HG03095 (cell line): Measurements from ENCODE around the gene DTYMK.
"Not testable (repeated sequence)": the region's sequence is repeated elsewhere in the genome, so short reads cannot be mapped to it uniquely, and the experiment has no call there.

Source experiments
- ATAC-seq: cut with Tn5 transposase; IDR thresholded peaks from one replicate; pipeline ENCODE4 v1.9.1; 2021; ENCODE audit warnings: moderate library complexity; ENCODE audit not compliant: unreplicated experiment

Gene DTYMK

GRCh38 chr2:241686650-241687425 lies at the start of gene DTYMK:
TSS of gene DTYMK (minus strand) at chr2:241686815. CDS start at chr2:241686783, 32 bp downstream.
- peak; percentile 88 for ATAC-seq

DNA sequence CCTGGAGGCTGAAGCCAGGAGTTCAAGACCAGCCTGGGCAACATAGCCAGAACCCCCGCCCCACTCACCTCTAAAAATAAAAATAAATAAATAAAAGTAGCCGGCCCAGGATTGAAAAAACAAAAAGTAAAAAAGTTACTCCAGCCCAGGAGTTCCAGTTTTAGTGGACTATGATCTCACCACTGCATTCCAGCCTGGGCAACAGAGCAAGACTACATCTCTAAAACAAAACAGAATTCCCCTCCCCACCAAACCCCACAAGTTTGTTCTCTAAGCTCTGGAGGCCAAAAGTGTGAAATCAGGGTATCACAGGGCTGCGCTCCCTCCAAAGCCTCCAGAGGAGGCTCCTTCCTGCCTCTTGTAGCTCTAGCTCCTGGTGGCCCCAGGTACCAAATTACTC lies 49.5 kb upstream of the DTYMK start:
- ATAC-seq: no peak

DNA sequence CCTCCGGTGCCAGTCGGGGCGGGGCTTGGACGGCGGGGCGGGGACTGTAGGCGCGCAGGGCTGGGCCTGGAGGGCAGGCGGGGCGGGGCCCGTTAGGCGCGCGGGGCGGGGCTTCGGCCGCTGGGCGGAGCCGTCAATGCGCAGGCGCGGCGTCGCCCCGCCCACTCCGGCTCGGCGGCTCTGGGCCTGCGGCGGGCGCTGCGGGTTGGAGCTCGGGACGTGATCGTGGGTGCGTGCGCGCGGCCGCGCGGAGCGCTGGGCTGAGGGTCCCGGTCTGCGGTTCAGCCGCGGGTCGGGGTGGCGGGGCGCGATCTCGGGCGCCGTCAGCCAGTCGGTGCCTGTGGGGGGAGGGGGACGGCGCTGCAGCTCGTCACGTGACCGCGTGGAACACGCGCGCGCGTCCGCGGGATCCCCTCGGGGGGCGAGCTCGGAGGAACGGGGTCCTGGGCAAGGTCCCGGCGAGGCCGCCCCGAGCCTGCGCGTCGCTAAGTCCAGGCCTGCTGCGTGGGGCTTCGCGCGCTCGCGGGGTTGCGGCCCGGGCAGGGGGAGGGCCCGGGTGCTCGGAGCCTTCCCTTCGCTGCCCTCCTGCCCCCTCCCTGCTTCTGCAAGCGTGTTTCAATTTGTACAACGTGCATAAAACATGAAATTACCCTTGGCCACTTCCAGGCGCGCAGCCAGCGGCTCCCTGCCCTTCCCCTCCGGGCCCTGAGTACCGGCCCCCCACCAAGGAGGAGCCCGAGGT lies 48.0 kb upstream of the DTYMK start, which contains the start of gene D2HGDH:
D2HGDH (plus strand) TSS at position 164 of the 742 bp plus-strand sequence. CDS start 595 bp downstream, outside the sequence.
- peak; percentile 67 for ATAC-seq

GRCh38 chr2:241734208-241734466 lies 47.5 kb upstream of the DTYMK start:
- ATAC-seq: peak; percentile 25

- ATAC-seq: no peak
These were observed 47.0 kb upstream of the DTYMK start for GRCh38 chr2:241733391-241734207.

- not testable (repeated sequence) for ATAC-seq
These were observed 46.0 kb upstream of the DTYMK start for GRCh38 chr2:241732513-241733186.

- ATAC-seq: no peak
These were observed 44.2 kb upstream of the DTYMK start for GRCh38 chr2:241730671-241731293.

DNA sequence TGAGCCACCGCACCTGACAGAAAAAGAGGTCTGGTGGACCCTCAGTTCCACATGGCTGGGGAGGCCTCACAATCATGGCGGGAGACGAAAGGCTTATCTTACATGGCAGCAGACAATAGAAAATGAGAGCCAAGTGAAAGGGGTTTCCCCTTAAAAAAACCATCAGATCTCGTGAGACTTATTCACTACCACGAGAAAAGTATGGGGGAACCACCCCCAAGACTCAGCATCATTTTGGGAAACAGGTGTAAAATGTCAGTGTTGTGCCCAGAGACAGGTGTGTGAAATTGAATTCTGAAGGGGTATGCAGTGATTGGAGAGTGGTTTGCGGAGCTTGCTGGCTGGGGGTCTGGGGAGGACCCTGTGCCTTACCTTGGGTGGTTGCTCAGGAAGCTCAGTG lies 43.3 kb upstream of the DTYMK start:
- no peak for ATAC-seq

DNA sequence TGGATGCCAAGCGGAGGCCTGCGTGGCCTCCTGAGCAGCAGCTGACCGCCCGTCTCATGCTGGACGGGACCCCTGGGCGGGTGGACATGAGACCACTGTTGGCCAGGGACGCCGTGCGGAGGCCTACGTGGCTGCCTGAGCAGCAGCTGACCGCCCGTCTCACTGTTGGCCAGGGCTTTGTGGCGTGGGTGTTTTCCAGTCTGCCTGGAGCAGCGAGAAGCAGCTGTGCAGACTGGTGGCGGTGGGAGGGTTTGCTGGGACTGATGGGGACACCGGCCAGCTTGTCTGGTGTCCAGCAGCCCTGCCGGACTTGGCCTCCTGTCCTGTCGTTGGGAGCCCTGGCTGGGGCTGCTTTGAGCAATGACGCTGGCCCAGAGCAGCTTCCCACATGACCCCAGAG lies 42.0 kb upstream of the DTYMK start:
- no peak for ATAC-seq

GRCh38 chr2:241728000-241728399 lies 41.4 kb upstream of the DTYMK start:
- no peak for ATAC-seq

DNA sequence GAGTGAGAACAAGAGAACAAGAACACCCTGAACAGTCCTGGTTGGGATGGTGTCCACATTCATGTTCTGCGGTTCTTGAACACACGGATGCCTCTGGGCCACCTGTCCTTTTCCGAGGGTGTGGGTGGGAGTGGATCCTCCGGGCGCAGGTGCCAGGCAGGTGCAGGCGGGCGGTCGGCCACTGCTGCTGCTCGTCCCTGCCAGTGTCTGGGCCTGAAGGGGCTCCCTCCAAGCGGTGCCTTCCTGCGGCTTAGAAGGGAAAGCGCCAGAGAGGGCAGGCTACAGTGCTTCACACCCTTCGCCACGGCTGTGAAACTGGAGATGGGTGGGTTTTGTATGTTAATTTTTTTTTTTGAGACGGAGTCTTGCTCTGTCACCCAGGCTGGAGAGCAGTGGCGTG lies 39.8 kb upstream of the DTYMK start:
- ATAC-seq: no peak

DNA sequence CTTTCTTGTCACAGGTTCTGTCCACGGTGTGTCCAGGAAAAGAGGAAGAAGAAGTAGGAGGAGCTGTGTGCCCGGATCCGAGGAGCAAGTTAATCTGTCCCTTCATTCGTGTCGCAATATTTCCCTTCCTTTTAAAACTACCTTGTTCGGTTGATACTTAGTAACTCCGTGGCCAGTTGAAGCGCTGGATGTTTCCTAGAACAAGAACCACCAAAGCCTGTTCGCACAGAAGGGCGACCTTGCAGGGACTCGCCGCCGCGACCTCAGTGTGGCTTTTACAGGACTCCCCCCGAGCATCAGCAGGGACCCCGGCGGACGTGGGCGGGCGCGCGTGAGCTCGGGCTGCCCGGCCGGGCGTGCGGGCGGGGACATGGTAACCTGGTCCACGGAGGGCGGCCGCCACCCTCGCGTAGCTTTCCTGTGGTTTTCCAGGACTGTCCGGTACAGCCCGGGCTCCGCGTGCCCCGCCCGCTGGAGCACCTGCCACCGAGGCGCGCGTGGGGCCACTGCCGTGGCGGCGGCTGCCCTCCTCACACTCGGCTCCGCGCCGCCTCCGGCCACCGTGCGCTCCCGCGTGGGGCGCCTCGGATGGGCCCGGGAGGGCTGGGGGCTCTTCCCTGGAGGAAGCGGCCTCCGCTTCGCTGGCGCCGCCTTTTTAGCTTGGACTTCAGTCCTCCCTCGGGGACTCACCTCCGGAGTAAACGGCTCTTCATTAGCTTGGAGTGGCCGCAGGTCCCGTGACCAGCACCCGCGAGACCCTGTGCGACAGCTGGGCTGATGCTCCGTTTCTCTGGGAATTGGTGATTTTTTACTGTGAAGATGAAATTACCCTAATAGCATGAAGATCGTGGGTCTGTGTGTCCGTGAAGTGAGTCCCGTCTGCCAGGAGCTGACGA lies 38.6 kb upstream of the DTYMK start:
- no peak for ATAC-seq

DNA sequence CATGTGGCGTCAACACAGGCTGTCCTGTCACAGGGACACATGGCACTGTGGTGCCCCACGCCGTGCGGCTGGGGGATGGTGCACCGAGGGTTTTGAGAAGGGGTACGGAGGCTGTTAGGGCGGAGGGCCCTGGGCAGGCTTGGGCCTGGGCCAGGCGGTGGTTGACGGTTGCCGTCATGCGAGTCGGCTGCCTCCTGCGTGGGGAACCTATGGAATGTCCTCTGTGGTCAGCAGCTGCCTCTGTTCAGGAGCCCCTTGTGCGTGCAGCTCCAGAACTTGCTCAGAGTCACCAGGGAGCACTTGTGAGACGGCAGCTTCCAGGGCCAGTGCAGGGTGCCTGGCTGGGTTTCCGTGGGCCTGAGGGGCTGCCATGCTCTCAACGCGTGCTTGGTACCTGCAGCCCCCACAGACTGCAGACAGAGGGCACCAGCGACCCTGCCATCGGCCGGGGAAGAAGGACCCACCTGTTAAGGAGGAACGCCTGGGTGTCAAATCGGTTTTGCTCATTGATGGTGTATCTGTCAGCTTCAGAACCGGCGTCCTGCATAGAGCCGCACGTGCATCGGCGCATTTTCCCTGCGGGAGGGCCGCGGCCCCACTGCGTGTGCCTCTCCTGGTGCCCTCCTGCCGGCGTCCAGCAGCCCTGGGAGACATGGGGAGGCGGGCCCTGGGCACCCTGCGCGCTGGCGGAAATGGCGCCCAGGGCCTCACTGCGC lies 37.8 kb upstream of the DTYMK start:
- ATAC-seq: no peak

GRCh38 chr2:241722896-241723454 lies 36.4 kb upstream of the DTYMK start:
- no peak for ATAC-seq

- ATAC-seq: no peak
These were observed 35.2 kb upstream of the DTYMK start for GRCh38 chr2:241721852-241722251.

DNA sequence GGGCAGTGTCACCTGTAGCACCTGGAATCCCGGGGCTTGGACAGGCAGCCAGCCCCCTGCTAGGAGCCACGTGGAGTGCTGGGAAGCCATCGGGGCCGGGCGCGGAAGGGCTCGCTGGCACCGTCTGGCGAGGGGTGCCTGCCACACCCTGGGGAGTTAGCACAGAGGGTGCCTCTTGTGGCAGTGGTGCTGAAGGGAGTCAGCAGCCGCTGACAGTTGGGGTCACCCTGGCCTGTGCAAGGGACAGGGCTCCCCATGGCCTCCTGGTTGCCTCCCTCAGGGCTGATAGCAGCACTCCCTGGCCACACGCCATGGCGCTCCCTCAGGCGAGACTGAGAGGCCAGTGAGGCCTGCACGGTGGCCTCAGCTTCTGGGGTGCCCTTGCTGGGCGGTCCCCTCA lies 33.9 kb upstream of the DTYMK start:
- ATAC-seq: no peak

GRCh38 chr2:241720099-241720498 lies 33.5 kb upstream of the DTYMK start:
- ATAC-seq: no peak

- no peak for ATAC-seq
These were observed 32.5 kb upstream of the DTYMK start for GRCh38 chr2:241719093-241719492.

DNA sequence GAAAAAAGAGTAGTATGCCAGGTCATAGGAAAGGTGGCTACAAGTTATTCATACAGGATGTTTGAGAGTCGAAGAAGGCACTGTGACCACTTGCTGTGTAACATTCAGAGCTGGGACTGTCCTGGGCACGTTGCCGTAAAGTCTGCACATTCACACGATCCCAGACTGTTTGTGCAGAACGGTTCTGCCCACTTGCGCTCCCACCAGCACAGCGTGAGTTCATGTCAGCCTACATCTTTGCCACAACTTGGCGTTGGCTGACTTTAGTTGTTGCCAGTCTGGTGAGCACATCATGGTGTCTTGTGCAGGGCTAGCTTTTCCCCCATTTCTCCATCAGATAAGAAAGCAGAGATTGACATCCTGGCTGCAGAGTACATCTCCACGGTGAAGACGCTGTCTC lies 22.3 kb upstream of the DTYMK start:
- no peak for ATAC-seq
